Endothelial cell of umbilical vein (primary cell): ENCODE data around the gene MIF4GD.
"Not testable (repeated sequence)": the region's sequence is repeated elsewhere in the genome, so short reads cannot be mapped to it uniquely, and the experiment has no call there.

Source experiments
- EZH2 ChIP-seq: IDR thresholded peaks from 2 replicates; pipeline ENCODE4 v1.6.1; 2012; ENCODE audit warnings: borderline replicate concordance, low read depth, mild to moderate bottlenecking, moderate library complexity, low read length, inconsistent platforms; ENCODE audit not compliant: severe bottlenecking
- FOS ChIP-seq: IDR thresholded peaks from 2 replicates; pipeline ENCODE4 v1.6.1; 2011; ENCODE audit warnings: mild to moderate bottlenecking, low read length, moderate library complexity, borderline replicate concordance; ENCODE audit not compliant: insufficient read depth
- GATA2 ChIP-seq: IDR thresholded peaks from 2 replicates; pipeline ENCODE4 v1.7.0; 2011; ENCODE audit warnings: low read depth, mild to moderate bottlenecking, moderate library complexity, mixed read lengths, low read length; ENCODE audit not compliant: insufficient read length, insufficient read depth
- JUN ChIP-seq: IDR thresholded peaks from 2 replicates; pipeline ENCODE4 v1.6.1; 2011; ENCODE audit warnings: borderline replicate concordance, low read depth; ENCODE audit not compliant: insufficient read length, insufficient read depth
- MAX ChIP-seq: IDR thresholded peaks from 2 replicates; pipeline ENCODE4 v1.6.1; 2011; ENCODE audit not compliant: insufficient read depth, insufficient read length
- MYC ChIP-seq: IDR thresholded peaks from one replicate; pipeline ENCODE4 v1.6.1; 2011; ENCODE audit warnings: mild to moderate bottlenecking, low read depth, low read length
- POLR2A ChIP-seq: IDR thresholded peaks from 2 replicates; pipeline ENCODE4 v1.6.1; 2012; ENCODE audit warnings: low read depth, mild to moderate bottlenecking, control low read depth, low read length
- POLR2AphosphoS5 ChIP-seq: IDR thresholded peaks from 2 replicates; pipeline ENCODE4 v1.6.1; 2012; ENCODE audit warnings: low read depth, mild to moderate bottlenecking, control low read depth, low read length, moderate library complexity; ENCODE audit not compliant: insufficient read depth
- TF ChIP-seq, protein P1 (sequence below), 2 donors: IDR thresholded peaks; 1 replicate in 1 of 2; 2 replicates in 1 of 2; pipeline ENCODE4 v1.5.1; 2011; ENCODE audit warnings: low read length in 2 of 2, mild to moderate bottlenecking in 2 of 2, moderate library complexity in 2 of 2, control low read depth in 1 of 2, inconsistent platforms in 1 of 2, low read depth in 1 of 2; ENCODE audit not compliant: insufficient read depth in 1 of 2; ENCODE audit errors: extremely low read depth in 1 of 2

- TF ChIP-seq POLR2A, GATA2, JUN, EZH2, FOS, POLR2AphosphoS5, MAX, MYC: not testable (repeated sequence)
- TF ChIP-seq, protein P1, sequence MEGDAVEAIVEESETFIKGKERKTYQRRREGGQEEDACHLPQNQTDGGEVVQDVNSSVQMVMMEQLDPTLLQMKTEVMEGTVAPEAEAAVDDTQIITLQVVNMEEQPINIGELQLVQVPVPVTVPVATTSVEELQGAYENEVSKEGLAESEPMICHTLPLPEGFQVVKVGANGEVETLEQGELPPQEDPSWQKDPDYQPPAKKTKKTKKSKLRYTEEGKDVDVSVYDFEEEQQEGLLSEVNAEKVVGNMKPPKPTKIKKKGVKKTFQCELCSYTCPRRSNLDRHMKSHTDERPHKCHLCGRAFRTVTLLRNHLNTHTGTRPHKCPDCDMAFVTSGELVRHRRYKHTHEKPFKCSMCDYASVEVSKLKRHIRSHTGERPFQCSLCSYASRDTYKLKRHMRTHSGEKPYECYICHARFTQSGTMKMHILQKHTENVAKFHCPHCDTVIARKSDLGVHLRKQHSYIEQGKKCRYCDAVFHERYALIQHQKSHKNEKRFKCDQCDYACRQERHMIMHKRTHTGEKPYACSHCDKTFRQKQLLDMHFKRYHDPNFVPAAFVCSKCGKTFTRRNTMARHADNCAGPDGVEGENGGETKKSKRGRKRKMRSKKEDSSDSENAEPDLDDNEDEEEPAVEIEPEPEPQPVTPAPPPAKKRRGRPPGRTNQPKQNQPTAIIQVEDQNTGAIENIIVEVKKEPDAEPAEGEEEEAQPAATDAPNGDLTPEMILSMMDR (IDR thresholded peaks at IDR 0.05; ENCODE audit: extremely low read depth in 1 of 2, insufficient read depth in 1 of 2, low read depth in 1 of 2, low read length in 2 of 2), result not testable (repeated sequence)
These were observed 14.9 kb downstream of the MIF4GD start for GRCh38 chr17:75255954-75256698.
